GM21825 (cell line): ENCODE measurements around the gene ACAD10.
"Not testable (repeated sequence)": the region's sequence is repeated elsewhere in the genome, so short reads cannot be mapped to it uniquely, and the experiment has no call there.

Experiments used
- ATAC-seq: cut with Tn5 transposase; IDR thresholded peaks from one replicate; pipeline ENCODE4 v1.9.1; 2021; ENCODE audit warnings: mild to moderate bottlenecking, moderate library complexity; ENCODE audit not compliant: unreplicated experiment

The ACAD10 gene

GRCh38 chr12:111686574-111687105 is 787 bp downstream of the ACAD10 start:
- ATAC-seq = no peak

- ATAC-seq = no peak
Observed at GRCh38 chr12:111687255-111687654, 1.4 kb downstream of the ACAD10 start.

- no peak for ATAC-seq
Observed at GRCh38 chr12:111687952-111688351, 2.1 kb downstream of the ACAD10 start.

- no peak for ATAC-seq
Observed at GRCh38 chr12:111691262-111691661, 5.4 kb downstream of the ACAD10 start.

- ATAC-seq = no peak
Observed at GRCh38 chr12:111692575-111693210, 6.8 kb downstream of the ACAD10 start.

- no peak for ATAC-seq
Observed at GRCh38 chr12:111693818-111694217, 8.0 kb downstream of the ACAD10 start.

- ATAC-seq = no peak
Observed at GRCh38 chr12:111699962-111700361, 14.1 kb downstream of the ACAD10 start.

GRCh38 chr12:111705672-111706071 is 19.8 kb downstream of the ACAD10 start:
- ATAC-seq = no peak

- no peak for ATAC-seq
Observed at GRCh38 chr12:111706145-111706544, 20.3 kb downstream of the ACAD10 start.

- no peak for ATAC-seq
Observed at GRCh38 chr12:111715279-111715678, 29.4 kb downstream of the ACAD10 start.

GRCh38 chr12:111719316-111719715 is 33.5 kb downstream of the ACAD10 start:
- ATAC-seq = not testable (repeated sequence)

GRCh38 chr12:111720457-111720856 is 34.6 kb downstream of the ACAD10 start:
- no peak for ATAC-seq

- ATAC-seq = not testable (repeated sequence)
Observed at GRCh38 chr12:111723646-111724360, 38.0 kb downstream of the ACAD10 start.

- no peak for ATAC-seq
Observed at GRCh38 chr12:111728795-111729194, 42.9 kb downstream of the ACAD10 start.

- no peak for ATAC-seq
Observed at GRCh38 chr12:111730420-111730819, 44.6 kb downstream of the ACAD10 start.

GRCh38 chr12:111732786-111733185 is 46.9 kb downstream of the ACAD10 start:
- ATAC-seq = no peak

GRCh38 chr12:111733340-111733915 is 47.6 kb downstream of the ACAD10 start:
- ATAC-seq = no peak

- ATAC-seq = not testable (repeated sequence)
Observed at GRCh38 chr12:111739524-111739923, 53.7 kb downstream of the ACAD10 start.

- ATAC-seq = no peak
Observed at GRCh38 chr12:111741235-111741812, 55.5 kb downstream of the ACAD10 start.

GRCh38 chr12:111745211-111745610 is 59.4 kb downstream of the ACAD10 start:
- ATAC-seq = no peak

GRCh38 chr12:111747333-111747732 is 61.5 kb downstream of the ACAD10 start:
- ATAC-seq = no peak
